ENCODE measurements around the gene LTN1.
"Not testable (repeated sequence)": the region's sequence is repeated elsewhere in the genome, so short reads cannot be mapped to it uniquely, and the experiment has no call there.

LTN1 gene

GRCh38 chr21:29008367-29008766 lies 15.7 kb upstream of the LTN1 start:
- H3K27ac Mint-ChIP-seq = no peak overlapping the region
- peaks cover 32% of the 10 kb centered on the region for H3K36me3 Mint-ChIP-seq (ENCODE audit: low read depth)
- peaks cover 6% of the 10 kb centered on the region for H3K4me1 Mint-ChIP-seq (ENCODE audit: low read depth)
- intact Hi-C loops (cut with micrococcal nuclease) = no loop called here
- no peaks in the 10 kb centered on the region for H3K27me3 Mint-ChIP-seq
- no peak overlapping the region for H3K4me3 Mint-ChIP-seq
- H3K9me3 Mint-ChIP-seq = no peaks in the 10 kb centered on the region

- peaks cover 6% of the 10 kb centered on the region for H3K4me1 Mint-ChIP-seq (ENCODE audit: low read depth)
- H3K27ac Mint-ChIP-seq = no peak overlapping the region
- H3K9me3 Mint-ChIP-seq = no peaks in the 10 kb centered on the region
- intact Hi-C loops (cut with micrococcal nuclease) = no loop called here
- no peaks in the 10 kb centered on the region for H3K27me3 Mint-ChIP-seq
- no peak overlapping the region for H3K4me3 Mint-ChIP-seq
- H3K36me3 Mint-ChIP-seq (ENCODE audit: low read depth) = peaks cover 32% of the 10 kb centered on the region
Measured at GRCh38 chr21:29007810-29008209, 15.1 kb upstream of the LTN1 start.

- Mint-ChIP-seq H3K4me3 (no peak overlapping the region), H3K27ac (no peak overlapping the region), H3K27me3 (no peaks in the 10 kb centered on the region), H3K9me3 (no peaks in the 10 kb centered on the region), H3K36me3 (ENCODE audit: low read depth) (peaks cover 32% of the 10 kb centered on the region), H3K4me1 (ENCODE audit: low read depth) (peaks cover 6% of the 10 kb centered on the region)
- intact Hi-C loops (cut with micrococcal nuclease) = no loop called here
Measured at GRCh38 chr21:29007135-29007534, 14.5 kb upstream of the LTN1 start.

- no peak overlapping the region for H3K4me3 Mint-ChIP-seq
- H3K27ac Mint-ChIP-seq = no peak overlapping the region
Measured at GRCh38 chr21:29005696-29006095, 13.0 kb upstream of the LTN1 start.

GRCh38 chr21:29002442-29003144 lies 9.9 kb upstream of the LTN1 start:
- Mint-ChIP-seq H3K9me3 (no peaks in the 10 kb centered on the region), H3K36me3 (ENCODE audit: low read depth) (peaks cover 16% of the 10 kb centered on the region), H3K27me3 (no peaks in the 10 kb centered on the region), H3K4me1 (ENCODE audit: low read depth) (peaks cover 6% of the 10 kb centered on the region), H3K27ac (peak overlapping the region; percentile 93), H3K4me3 (peak overlapping the region; percentile 72)
- intact Hi-C loops (cut with micrococcal nuclease) = loop anchor here (1.0 kb wide), 2 partner anchors 9 to 22 kb away; partner anchors contain the start of gene USP16

More at GRCh38 chr21:29005696-29006095, 13.0 kb upstream of the LTN1 start:
- no peaks in the 10 kb centered on the region for H3K27me3 Mint-ChIP-seq
- no peaks in the 10 kb centered on the region for H3K9me3 Mint-ChIP-seq
- intact Hi-C loops (cut with micrococcal nuclease) = no loop called here
- peaks cover 6% of the 10 kb centered on the region for H3K4me1 Mint-ChIP-seq (ENCODE audit: low read depth)
- H3K36me3 Mint-ChIP-seq (ENCODE audit: low read depth) = peaks cover 30% of the 10 kb centered on the region

- no peak overlapping the region for H3K4me3 Mint-ChIP-seq
- intact Hi-C loops (cut with micrococcal nuclease) = loop anchor here (1.0 to 10.0 kb wide), 2 partner anchors 9 to 108 kb away; a partner anchor contains a TSS
Measured at GRCh38 chr21:28993293-28993629, 584 bp upstream of the LTN1 start.

GRCh38 chr21:28991861-28992525 lies 684 bp downstream of the LTN1 start:
- H3K4me3 Mint-ChIP-seq = peak overlapping the region; percentile 86
- peak overlapping the region; percentile 99 for H3K27ac Mint-ChIP-seq
- H3K4me1 Mint-ChIP-seq (ENCODE audit: low read depth) = peaks cover 27% of the 10 kb centered on the region
- H3K27me3 Mint-ChIP-seq = no peaks in the 10 kb centered on the region
- peaks cover 30% of the 10 kb centered on the region for H3K36me3 Mint-ChIP-seq (ENCODE audit: low read depth)
- H3K9me3 Mint-ChIP-seq = no peaks in the 10 kb centered on the region
- intact Hi-C loops (cut with micrococcal nuclease) = loop anchor here (1.0 to 10.0 kb wide), 3 partner anchors 33 to 107 kb away; partner anchors contain the start of gene CCT8

More at GRCh38 chr21:28993293-28993629, 584 bp upstream of the LTN1 start:
- Mint-ChIP-seq H3K36me3 (ENCODE audit: low read depth) (peaks cover 27% of the 10 kb centered on the region), H3K4me1 (ENCODE audit: low read depth) (peaks cover 27% of the 10 kb centered on the region), H3K9me3 (no peaks in the 10 kb centered on the region), H3K27ac (peak overlapping the region; percentile 99), H3K27me3 (no peaks in the 10 kb centered on the region)

GRCh38 chr21:28988146-28988545 lies 4.5 kb downstream of the LTN1 start:
- H3K27ac Mint-ChIP-seq; H3K4me3 Mint-ChIP-seq; H3K9me3 Mint-ChIP-seq; H3K27me3 Mint-ChIP-seq; intact Hi-C loops (cut with micrococcal nuclease): not testable (repeated sequence)
- H3K4me1 Mint-ChIP-seq (ENCODE audit: low read depth) = peaks cover 27% of the 10 kb centered on the region
- H3K36me3 Mint-ChIP-seq (ENCODE audit: low read depth) = peaks cover 54% of the 10 kb centered on the region

GRCh38 chr21:28986677-28987076 lies 6.0 kb downstream of the LTN1 start:
- intact Hi-C loops (cut with micrococcal nuclease) = no loop called here
- Mint-ChIP-seq H3K27ac (no peak overlapping the region), H3K27me3 (no peaks in the 10 kb centered on the region), H3K36me3 (ENCODE audit: low read depth) (peaks cover 57% of the 10 kb centered on the region), H3K4me1 (ENCODE audit: low read depth) (peaks cover 22% of the 10 kb centered on the region), H3K4me3 (no peak overlapping the region), H3K9me3 (no peaks in the 10 kb centered on the region)

- no peak overlapping the region for H3K4me3 Mint-ChIP-seq
- H3K9me3 Mint-ChIP-seq = no peaks in the 10 kb centered on the region
- no peak overlapping the region for H3K27ac Mint-ChIP-seq
- peaks cover 79% of the 10 kb centered on the region for H3K36me3 Mint-ChIP-seq (ENCODE audit: low read depth)
- no peaks in the 10 kb centered on the region for H3K4me1 Mint-ChIP-seq (ENCODE audit: low read depth)
- intact Hi-C loops (cut with micrococcal nuclease) = no loop called here
- no peaks in the 10 kb centered on the region for H3K27me3 Mint-ChIP-seq
Measured at GRCh38 chr21:28982637-28983036, 10.0 kb downstream of the LTN1 start.

GRCh38 chr21:28979092-28979491 lies 13.6 kb downstream of the LTN1 start:
- no peaks in the 10 kb centered on the region for H3K9me3 Mint-ChIP-seq
- intact Hi-C loops (cut with micrococcal nuclease) = no loop called here
- H3K4me3 Mint-ChIP-seq = no peak overlapping the region
- H3K36me3 Mint-ChIP-seq (ENCODE audit: low read depth) = peaks cover 96% of the 10 kb centered on the region
- no peaks in the 10 kb centered on the region for H3K27me3 Mint-ChIP-seq
- no peak overlapping the region for H3K27ac Mint-ChIP-seq
- H3K4me1 Mint-ChIP-seq (ENCODE audit: low read depth) = no peaks in the 10 kb centered on the region

GRCh38 chr21:28975397-28975796 lies 17.3 kb downstream of the LTN1 start:
- Mint-ChIP-seq H3K9me3 (no peaks in the 10 kb centered on the region), H3K36me3 (ENCODE audit: low read depth) (peaks cover 86% of the 10 kb centered on the region), H3K27ac (no peak overlapping the region), H3K27me3 (no peaks in the 10 kb centered on the region), H3K4me1 (ENCODE audit: low read depth) (no peaks in the 10 kb centered on the region), H3K4me3 (no peak overlapping the region)
- intact Hi-C loops (cut with micrococcal nuclease) = no loop called here

GRCh38 chr21:28974531-28975227 lies 18.0 kb downstream of the LTN1 start:
- Mint-ChIP-seq H3K36me3 (ENCODE audit: low read depth) (peaks cover 87% of the 10 kb centered on the region), H3K27ac (no peak overlapping the region), H3K4me3 (no peak overlapping the region), H3K27me3 (no peaks in the 10 kb centered on the region), H3K4me1 (ENCODE audit: low read depth) (no peaks in the 10 kb centered on the region), H3K9me3 (no peaks in the 10 kb centered on the region)
- intact Hi-C loops (cut with micrococcal nuclease) = loop anchor here (5.0 kb wide), 1 partner anchor 68 kb away; no protein-coding TSS in a partner anchor

GRCh38 chr21:28972398-28972797 lies 20.3 kb downstream of the LTN1 start:
- no peak overlapping the region for H3K27ac Mint-ChIP-seq
- H3K9me3 Mint-ChIP-seq = no peaks in the 10 kb centered on the region
- H3K36me3 Mint-ChIP-seq (ENCODE audit: low read depth) = peaks cover 87% of the 10 kb centered on the region

More at GRCh38 chr21:28972398-28972797, 20.3 kb downstream of the LTN1 start:
- H3K4me1 Mint-ChIP-seq (ENCODE audit: low read depth) = no peaks in the 10 kb centered on the region
- H3K27me3 Mint-ChIP-seq = no peaks in the 10 kb centered on the region
- H3K4me3 Mint-ChIP-seq = no peak overlapping the region
- intact Hi-C loops (cut with micrococcal nuclease) = loop anchor here (5.0 kb wide), 1 partner anchor 70 kb away; no protein-coding TSS in a partner anchor

Data from dendritic cell treated with granulocyte-macrophage colony-stimulating factor and Interleukin-4, amounts not matched to agents 40 ng/mL and 50 ng/mL, for 4 days (primary cell).